Gastrocnemius medialis (tissue), 4 donors: ENCODE results near the gene IGLL5.

Experiments
- CTCF ChIP-seq, 5 experiments: fragments of 450-650 bp in 3 of 5; fragments of 200-600 bp in 2 of 5; sonication (generic) in 2 of 5; IDR thresholded peaks in 4 of 5; conservative IDR thresholded peaks in 1 of 5; 1 replicate in 4 of 5; 2 replicates in 1 of 5; pipeline ENCODE4 v1.5.1; 2016 to 2019; ENCODE audit warnings: antibody characterized with exemption in 5 of 5, mild to moderate bottlenecking in 3 of 5, moderate library complexity in 3 of 5
- POLR2A ChIP-seq, 2 donors: fragments of 450-650 bp; IDR thresholded peaks; one replicate each; pipeline ENCODE4 v1.6.1; 2017; ENCODE audit warnings: antibody characterized with exemption in 2 of 2, mild to moderate bottlenecking in 2 of 2, moderate library complexity in 2 of 2

DNA sequence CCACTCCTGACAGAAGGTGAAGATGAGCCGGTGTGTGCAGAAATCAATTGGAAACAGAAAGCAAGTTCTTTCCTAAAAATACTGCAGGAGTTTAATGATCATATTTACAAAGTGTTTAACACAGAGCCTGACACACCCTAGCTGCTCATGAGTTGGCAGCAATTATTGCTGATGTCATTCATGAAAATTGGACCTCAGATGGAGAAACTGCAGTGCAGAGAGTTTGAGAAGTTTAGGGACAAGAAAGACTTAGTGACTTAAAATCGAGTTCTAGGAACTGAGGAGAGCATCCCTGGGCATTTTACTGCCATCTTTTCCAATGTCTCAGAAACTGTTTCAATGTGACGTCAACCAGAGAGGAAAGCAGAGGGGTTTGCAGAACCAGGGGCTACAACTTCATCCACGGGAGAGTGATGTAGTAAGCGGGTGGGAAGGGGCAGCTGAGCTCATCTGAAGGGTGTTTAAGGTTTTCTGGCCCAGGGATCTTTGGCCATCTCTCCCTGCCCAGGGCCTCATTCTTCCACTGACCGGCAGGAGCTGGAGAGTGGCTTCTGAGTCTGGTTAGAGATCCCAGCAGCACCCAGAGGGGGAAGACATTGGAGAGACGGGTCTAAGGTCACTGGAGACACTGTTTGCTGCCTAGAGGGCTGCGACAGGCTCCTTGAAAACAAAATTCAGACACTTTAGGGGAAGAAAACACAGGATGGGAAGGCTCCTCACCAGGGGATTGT is 21.1 kb upstream of the IGLL5 start:
- TF ChIP-seq CTCF (IDR thresholded peaks at IDR 0.05 in 4 of 5, conservative IDR thresholded peaks at IDR 0.05 in 1 of 5) (no peak), POLR2A (IDR thresholded peaks at IDR 0.05) (no peak)
